SIG-M5 treated with dmso at 0.1 percent for 504 hours (cell line): Measurements from ENCODE around the gene COX20.

Experiments used
- DNase-seq: peaks from one replicate; lab custom pipeline; 2025; ENCODE audit not compliant: unreplicated experiment; lab: John Stamatoyannopoulos, UW

COX20 gene

DNA sequence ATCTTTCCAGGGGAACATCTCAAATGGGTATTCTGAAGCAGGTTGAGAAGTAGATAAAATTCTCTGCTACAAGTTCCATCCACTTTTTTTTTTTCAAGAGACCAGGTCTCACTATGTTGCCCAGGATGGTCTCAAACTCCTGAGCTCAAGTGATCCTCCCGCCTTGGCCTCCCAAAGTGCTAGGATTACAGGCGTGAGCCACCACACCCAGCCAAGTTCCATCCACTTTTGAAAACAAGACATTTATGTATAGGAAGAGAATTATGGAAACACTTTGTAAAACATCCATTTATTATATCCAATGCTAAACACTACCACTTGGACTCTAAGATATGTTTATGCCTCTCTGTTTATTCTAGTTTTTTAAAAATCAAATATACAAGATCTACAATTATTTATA, 15.4 kb downstream of the COX20 start:
- DNase-seq, result no peak

DNA sequence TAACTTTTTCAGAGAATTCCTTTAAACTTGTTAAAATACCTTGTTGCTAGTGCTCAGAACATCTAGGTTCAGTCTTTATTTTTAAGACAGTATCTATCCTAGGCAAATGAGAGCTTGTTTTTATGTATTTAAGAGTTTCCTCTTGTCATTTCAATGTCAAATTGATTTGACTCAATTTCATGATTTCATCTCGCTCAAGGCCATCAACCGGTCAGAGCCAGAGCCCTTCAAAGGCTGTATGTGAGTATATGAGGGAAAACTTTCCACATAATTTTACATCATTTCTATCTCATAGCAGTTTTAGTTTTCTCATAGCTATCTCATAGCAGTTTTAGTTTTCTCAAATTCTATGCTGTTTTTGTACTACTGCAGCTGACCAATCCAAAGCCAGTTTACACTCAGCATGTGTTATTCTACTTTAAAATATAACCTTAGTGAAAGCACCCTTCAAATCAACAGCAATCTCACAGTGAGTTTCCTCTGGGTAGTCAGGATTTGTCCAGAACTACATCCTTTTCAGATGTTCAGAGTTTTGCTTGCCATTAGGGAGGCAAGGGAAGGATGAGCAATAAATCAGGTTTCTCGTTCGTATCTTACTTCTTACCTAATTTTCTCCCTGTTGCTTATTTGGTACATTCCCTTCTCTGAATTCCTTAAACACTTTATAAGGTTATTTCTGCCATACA, 16.2 kb downstream of the COX20 start:
- DNase-seq, result no peak

DNA sequence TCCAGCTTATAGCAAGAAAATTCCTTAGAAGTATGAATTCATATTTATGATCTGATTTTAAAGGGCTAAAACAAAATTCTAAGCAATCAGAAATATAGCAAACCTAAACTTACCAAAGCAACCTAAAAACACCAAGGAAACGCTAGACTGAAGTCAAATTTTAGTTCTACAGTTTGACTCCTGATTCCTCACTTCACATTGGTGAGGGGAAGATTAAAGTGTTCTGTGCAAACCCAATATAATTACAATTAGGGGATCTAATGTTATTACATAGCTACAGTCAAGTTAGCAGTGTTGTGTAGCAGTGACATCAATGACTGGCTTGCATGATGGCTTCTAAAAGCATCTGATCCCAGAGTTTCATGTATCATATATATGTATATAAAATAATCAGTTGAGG, 17.2 kb downstream of the COX20 start:
- no peak for DNase-seq

DNA sequence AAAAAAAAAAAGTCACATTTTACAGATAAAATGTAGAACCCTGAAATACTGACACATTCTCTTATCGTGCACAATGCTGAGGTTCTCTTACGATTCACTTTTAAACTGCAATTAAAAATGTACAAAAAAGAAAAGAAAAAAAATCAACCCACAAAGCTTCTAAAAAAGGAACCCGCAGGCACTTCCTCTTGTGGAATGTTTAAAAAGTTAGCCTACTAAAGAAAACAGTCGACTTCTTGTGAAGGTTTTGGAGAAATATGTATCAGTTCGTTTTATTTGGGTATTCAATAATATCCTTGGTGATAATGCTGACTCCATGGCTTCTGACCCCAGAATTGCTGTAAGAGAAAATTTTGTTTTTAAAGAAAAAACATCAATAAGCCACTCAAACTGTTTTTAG, 18.7 kb downstream of the COX20 start:
- DNase-seq, result no peak

GRCh38 chr1:244854865-244855578, 19.6 kb downstream of the COX20 start:
- no peak for DNase-seq

DNA sequence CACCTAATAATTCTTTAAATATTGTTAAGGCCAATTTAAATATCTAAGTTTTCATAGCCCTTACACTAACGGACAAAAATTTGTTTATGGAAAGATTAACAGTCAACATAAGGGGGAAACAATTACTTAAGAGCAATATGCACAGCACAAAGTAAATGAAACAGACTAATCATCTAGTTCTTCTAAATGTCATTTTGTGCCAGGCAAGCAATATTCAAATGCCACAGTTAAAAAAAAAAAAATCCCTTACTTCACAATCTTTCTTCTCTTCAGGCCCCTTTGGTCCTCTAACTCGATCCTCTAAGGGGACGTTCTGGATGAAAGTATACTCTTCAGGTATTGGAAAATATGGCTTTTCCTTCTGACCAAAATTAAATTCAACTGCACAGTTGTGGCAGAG, 22.3 kb downstream of the COX20 start:
- DNase-seq, result no peak

DNA sequence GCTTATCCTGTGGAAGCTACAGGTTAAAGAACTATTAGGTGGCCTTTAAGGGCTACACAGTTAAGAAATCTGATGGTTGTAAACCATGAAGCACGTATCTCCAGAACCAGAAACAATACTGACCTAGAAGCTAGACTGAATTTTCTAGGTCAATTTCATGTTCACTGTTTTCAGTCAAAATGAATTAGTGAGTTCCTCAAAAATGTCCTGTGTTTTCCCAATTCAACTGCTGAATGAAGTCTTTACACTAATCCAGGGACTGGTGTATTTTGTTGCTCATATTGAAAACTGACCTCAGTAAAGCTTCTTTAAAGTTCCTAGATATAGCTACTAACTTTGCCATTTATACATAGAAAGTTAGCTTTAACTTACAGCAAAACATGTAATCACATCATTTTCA, 22.9 kb downstream of the COX20 start:
- DNase-seq, result no peak

- no peak for DNase-seq
These were observed 24.6 kb downstream of the COX20 start for GRCh38 chr1:244860078-244860477.

DNA sequence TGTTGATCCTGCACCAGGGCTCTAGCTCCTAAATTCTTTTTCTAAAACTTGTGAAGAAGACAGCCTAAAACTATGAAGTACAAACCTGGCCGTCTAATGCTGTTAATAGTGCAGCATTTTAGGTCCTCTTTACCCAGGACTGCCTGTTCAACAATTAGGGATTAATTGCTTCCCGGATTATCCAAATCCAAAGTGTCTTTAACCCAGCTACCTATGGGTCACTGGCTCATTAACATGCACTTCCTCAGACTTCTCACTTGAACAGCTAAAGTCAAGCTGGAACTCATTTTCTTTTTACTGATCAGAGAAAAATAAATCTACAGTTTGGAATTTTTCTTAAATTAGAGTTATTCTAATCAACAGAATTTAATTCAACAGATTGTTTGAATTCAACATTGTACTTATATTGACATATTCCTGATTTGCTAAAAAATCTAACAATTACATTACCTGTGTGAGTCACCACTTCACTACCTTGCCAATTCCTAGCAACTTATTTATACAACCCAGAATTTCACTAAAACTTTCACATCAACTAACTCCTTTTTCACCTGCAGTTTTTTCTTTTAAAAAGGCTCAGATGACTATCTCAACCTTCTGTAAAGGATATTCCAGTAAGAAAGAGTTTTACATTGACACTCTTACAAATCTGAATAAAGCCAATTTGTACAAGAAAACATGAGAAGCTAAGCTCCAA, 25.6 kb downstream of the COX20 start:
- DNase-seq, result peak; percentile 35

- peak; percentile 32 for DNase-seq
These were observed 26.2 kb downstream of the COX20 start for GRCh38 chr1:244861683-244862082.

DNA sequence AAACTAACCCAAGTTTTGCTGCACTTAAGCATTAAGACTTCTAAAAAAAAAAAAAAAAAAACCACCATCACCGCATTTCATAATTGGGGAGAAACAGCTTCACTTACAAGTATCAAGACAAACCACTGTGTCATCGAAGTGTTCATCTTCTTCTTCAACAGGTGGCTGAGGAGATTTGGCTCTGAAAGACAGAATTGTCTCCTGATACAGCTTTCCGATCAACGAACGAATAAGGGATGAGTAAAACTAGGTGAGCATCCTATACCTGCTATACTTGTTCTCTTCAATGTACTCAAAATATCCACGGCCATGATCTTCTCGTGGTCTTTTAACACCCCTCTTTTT, 26.9 kb downstream of the COX20 start:
- peak; percentile 61 for DNase-seq

DNA sequence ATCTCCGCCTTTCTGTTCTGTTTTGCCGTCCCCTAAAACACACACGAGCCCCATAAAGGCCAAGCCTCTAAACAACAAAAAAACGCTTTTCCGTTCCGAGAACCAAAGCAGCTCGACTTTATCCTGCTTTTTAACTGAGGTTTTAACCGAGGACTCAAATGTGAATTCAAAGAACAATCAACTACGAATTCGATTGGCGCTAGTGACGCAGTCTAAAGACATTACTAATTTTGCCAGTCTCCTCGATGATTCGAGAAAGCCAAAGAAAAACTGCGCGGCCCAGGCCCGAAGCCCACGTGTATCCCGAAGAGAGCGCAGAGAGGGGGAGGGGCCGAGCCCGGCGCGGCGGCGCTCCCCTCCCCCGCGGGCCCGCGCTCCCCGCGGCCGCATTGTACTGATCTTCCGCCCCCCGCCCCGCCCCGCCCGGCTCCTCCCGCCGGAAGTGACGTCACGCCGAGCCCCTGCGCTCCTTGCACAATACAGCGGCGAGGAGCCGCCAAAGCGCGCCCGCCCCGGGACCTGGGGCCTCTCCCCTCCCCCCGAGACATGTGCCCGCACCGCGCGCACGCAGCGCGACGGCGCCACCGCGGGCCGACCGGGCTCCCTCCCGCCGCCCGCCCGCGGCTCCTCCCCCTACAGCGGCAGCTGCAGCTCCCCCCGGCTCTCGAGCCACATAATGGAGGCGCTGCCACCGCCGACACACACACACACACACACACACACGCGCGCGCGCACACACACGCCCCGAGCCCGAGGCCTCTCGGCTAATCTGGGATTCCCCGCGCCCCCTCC, 27.4 kb downstream of the COX20 start:
- peak; percentile 91 for DNase-seq

DNA sequence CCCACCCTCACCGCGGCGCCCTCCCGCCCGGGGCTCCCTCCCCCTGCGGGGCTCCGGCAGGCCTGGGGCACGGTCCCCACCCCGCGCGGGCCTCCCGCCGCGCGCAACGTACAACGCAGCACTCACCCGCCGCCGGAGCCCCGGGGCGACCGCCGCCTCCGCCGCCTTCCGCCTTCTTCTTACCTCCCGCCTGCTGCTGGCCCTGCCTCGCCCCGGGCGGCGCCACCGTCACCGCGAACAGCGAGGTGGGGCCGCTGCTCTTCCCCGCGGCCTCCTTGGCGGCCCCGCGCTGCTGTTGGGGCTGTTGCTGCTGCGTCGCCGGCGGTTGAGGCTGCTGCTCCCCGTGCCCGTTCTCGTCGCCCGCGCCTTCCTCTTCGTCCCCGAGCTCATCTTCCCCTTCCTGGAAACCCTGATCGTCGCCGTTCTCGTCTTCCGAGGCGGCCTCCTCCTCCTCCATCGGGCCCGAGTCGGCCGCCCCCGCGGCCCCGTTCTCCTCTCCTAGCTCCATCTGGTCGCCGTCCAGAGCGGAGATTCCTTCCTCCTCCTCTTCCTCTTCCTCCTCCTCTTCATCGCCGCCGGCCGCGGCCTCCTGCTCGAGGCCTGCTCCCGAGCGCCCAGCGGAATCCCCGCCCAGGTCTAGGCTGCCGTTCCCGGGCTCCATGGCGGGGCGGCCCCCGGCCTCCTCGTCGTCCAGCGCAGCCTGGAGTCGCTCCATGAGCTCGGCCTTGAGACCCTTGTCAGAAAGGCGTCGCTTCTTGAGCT, 28.2 kb downstream of the COX20 start:
- no peak for DNase-seq

- peak; percentile 97 for DNase-seq
These were observed 29.0 kb downstream of the COX20 start, which contains the start of gene HNRNPU for GRCh38 chr1:244864253-244865027. HNRNPU (minus strand) TSS chr1:244864543; CDS start chr1:244864307, 236 bp downstream.

DNA sequence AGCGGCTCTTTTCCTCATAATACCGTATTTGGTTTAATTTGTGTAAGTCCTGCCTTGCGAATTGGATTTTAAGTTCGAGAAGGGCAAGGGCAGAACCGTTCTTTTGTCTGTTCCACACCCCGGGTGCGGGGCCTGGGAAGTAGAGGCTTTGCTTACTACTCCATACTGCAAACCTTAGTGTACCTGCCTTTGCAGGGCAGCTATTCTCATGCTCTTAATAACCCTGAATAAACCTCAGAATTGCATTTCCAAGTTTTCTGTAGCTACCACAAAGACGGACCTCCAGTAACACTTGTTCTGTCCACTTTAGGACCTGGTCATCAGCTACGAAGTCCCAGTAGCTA, 29.5 kb downstream of the COX20 start:
- peak; percentile 66 for DNase-seq

GRCh38 chr1:244865820-244866219, 30.4 kb downstream of the COX20 start:
- no peak for DNase-seq

DNA sequence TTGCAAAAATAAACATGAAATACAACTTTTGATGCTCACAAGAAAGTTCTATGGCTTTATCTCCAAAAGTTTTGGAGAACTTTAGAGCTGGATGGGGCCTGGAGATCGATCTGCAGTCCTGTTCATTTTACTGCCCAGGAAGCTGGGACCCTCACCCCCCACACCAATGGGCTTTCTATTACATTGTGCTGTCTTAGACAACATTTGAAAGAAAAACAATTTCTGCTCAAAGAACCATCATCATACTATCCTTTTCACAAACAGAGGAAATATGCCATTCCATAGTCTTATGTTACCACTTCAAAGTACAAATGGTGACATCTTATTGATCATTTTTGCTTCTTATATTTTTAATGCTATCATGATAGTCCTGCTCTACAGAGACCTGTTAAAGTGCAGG, 30.9 kb downstream of the COX20 start:
- no peak for DNase-seq

- no peak for DNase-seq
These were observed 33.3 kb downstream of the COX20 start for GRCh38 chr1:244868484-244869363.

GRCh38 chr1:244869364-244869827, 33.9 kb downstream of the COX20 start:
- DNase-seq, result no peak
